Frontal cortex (tissue), 4 donors: ENCODE results near the gene BICDL2. TPM values are rescaled to one million over a fixed set of nuclear protein-coding genes. Genes with fewer than 3 reads are reported as not detected.
"Not testable (repeated sequence)": the region's sequence is repeated elsewhere in the genome, so short reads cannot be mapped to it uniquely, and the experiment has no call there.

Source experiments
- DNase-seq, 2 donors: peaks; one replicate each; pipeline ENCODE4 v3.0.0; 2012; ENCODE audit warnings: low spot score in 2 of 2
- FAIRE-seq: peaks from 2 replicates; lab custom pipeline; 2012; peaks lifted over from hg19 to GRCh38; lab: Jason Lieb, UNC
- total RNA-seq: library from RNA; depleted of rRNA; stranded (reverse); fragments of >200 nt; gene quantifications from one replicate; pipeline ENCODE4 v1.2.3, GENCODE V29; 2014
- donor health status: control.
- donor health status: control.
- donor health status: control.

The BICDL2 gene
- total RNA-seq: not detected

GRCh38 chr16:3036726-3037315 lies at the start of gene BICDL2:
TSS of gene BICDL2 (minus strand) at chr16:3036944. CDS start at chr16:3035496, 1,448 bp downstream.
- FAIRE-seq (no peak), DNase-seq (no peak)

- FAIRE-seq (no peak), DNase-seq (no peak)
Observed at GRCh38 chr16:3085868-3086595, 49.3 kb upstream of the BICDL2 start.

GRCh38 chr16:3084969-3085670 lies 48.4 kb upstream of the BICDL2 start:
- FAIRE-seq (no peak), DNase-seq (no peak)

GRCh38 chr16:3084491-3084890 lies 47.7 kb upstream of the BICDL2 start:
- no peak for FAIRE-seq
- DNase-seq: no peak

- not testable (repeated sequence) for DNase-seq, FAIRE-seq
Observed at GRCh38 chr16:3083408-3083807, 46.7 kb upstream of the BICDL2 start.

GRCh38 chr16:3081957-3082356 lies 45.2 kb upstream of the BICDL2 start:
- not testable (repeated sequence) for FAIRE-seq, DNase-seq

GRCh38 chr16:3080024-3080423 lies 43.3 kb upstream of the BICDL2 start:
- DNase-seq (no peak), FAIRE-seq (no peak)

GRCh38 chr16:3076577-3076976 lies 39.8 kb upstream of the BICDL2 start:
- FAIRE-seq (no peak), DNase-seq (no peak)

- not testable (repeated sequence) for DNase-seq, FAIRE-seq
Observed at GRCh38 chr16:3075946-3076345, 39.2 kb upstream of the BICDL2 start.

- no peak for FAIRE-seq
- no peak for DNase-seq
Observed at GRCh38 chr16:3075523-3075915, 38.8 kb upstream of the BICDL2 start.

- FAIRE-seq (no peak), DNase-seq (no peak)
Observed at GRCh38 chr16:3074860-3075522, 38.2 kb upstream of the BICDL2 start.

- DNase-seq (no peak), FAIRE-seq (no peak)
Observed at GRCh38 chr16:3073448-3073847, 36.7 kb upstream of the BICDL2 start.

GRCh38 chr16:3072576-3073263 lies 36.0 kb upstream of the BICDL2 start:
- FAIRE-seq, DNase-seq: not testable (repeated sequence)

- not testable (repeated sequence) for DNase-seq, FAIRE-seq
Observed at GRCh38 chr16:3072148-3072547, 35.4 kb upstream of the BICDL2 start.

- no peak for DNase-seq
- no peak for FAIRE-seq
Observed at GRCh38 chr16:3071655-3072054, 34.9 kb upstream of the BICDL2 start.

GRCh38 chr16:3070608-3071111 lies 33.9 kb upstream of the BICDL2 start:
- FAIRE-seq: no peak
- no peak for DNase-seq

- not testable (repeated sequence) for DNase-seq, FAIRE-seq
Observed at GRCh38 chr16:3069146-3069545, 32.4 kb upstream of the BICDL2 start.

GRCh38 chr16:3068487-3068886 lies 31.7 kb upstream of the BICDL2 start:
- no peak for FAIRE-seq

GRCh38 chr16:3066440-3066748 lies 29.6 kb upstream of the BICDL2 start:
- FAIRE-seq (no peak), DNase-seq (no peak)

More at GRCh38 chr16:3068487-3068886, 31.7 kb upstream of the BICDL2 start:
- no peak for DNase-seq
